Measurements from ENCODE around the gene BAX. TPM values are rescaled to one million over a fixed set of nuclear protein-coding genes. Genes with fewer than 3 reads are reported as not detected.

The BAX gene
- total and polyA plus RNA-seq, 9 of the 15 experiments (the other 6 are each of a cell fraction or from before 2014, with no cell fraction given), result 3.2 to 95.4 (median 44.5) TPM

DNA sequence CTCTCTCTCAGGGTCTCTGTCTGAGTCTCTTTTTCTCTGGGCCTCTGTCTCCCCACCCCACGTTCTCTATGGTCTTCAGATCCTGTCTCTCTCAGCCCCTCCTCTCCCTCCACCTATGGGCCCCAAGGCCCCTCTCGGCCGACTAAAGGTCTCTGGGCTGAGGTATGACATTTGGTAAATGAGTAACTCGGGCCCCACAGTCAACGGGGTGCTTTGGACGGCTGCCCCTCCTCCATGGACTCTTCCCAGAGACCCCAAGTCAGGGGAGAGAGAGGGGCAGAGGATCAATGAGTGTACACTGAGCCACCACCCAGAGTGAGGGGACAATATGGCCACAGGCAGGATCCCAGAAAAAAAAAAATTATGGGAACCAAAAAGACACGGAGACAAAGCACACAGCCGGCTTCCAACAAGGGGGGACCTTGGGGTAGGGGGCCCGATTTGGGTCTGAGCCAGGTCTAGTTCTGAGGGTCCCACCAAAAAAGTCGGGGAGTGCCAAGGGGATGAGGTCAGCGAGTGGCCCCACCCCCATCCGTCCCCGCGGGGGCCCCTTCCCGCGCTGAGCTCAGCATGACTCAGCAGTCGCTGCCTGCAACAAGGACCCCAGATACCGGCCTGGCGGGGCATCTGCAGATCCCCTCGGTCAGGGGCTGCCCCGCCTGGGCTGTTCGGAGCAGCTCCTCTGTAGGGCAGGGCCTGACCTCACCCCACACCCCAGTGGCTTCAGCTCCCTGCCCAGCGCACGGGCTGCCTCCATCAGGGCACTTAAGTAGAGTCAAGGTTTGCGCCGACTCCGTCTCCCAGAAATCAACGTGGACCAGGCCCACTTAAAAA is 8.9 kb downstream of the BAX start (continued):
- TF ChIP-seq, protein P1, sequence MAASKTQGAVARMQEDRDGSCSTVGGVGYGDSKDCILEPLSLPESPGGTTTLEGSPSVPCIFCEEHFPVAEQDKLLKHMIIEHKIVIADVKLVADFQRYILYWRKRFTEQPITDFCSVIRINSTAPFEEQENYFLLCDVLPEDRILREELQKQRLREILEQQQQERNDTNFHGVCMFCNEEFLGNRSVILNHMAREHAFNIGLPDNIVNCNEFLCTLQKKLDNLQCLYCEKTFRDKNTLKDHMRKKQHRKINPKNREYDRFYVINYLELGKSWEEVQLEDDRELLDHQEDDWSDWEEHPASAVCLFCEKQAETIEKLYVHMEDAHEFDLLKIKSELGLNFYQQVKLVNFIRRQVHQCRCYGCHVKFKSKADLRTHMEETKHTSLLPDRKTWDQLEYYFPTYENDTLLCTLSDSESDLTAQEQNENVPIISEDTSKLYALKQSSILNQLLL (CRISPR knock-in tag; IDR thresholded peaks at IDR 0.05; ENCODE audit: borderline replicate concordance), result no peak
- peak; percentile 95 for TF ChIP-seq POLR2G (IDR thresholded peaks at IDR 0.05; ENCODE audit: low read depth, low read length)
- TF ChIP-seq, protein P2, sequence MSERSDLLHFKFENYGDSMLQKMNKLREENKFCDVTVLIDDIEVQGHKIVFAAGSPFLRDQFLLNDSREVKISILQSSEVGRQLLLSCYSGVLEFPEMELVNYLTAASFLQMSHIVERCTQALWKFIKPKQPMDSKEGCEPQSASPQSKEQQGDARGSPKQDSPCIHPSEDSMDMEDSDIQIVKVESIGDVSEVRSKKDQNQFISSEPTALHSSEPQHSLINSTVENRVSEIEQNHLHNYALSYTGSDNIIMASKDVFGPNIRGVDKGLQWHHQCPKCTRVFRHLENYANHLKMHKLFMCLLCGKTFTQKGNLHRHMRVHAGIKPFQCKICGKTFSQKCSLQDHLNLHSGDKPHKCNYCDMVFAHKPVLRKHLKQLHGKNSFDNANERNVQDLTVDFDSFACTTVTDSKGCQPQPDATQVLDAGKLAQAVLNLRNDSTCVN (CRISPR knock-in tag; IDR thresholded peaks at IDR 0.05), result no peak
- peak; percentile 98 for TF ChIP-seq ATF7 (IDR thresholded peaks at IDR 0.05)
- peak; percentile 68; the same call in 1 of the 2 replicates for TF ChIP-seq PML (IDR thresholded peaks at IDR 0.05; ENCODE audit: low read length)
- TF ChIP-seq HDGF (IDR thresholded peaks at IDR 0.05), result no peak
- peak; percentile 83 for TF ChIP-seq NEUROD1 (IDR thresholded peaks at IDR 0.05; ENCODE audit: borderline replicate concordance, low read depth, low read length, partially characterized antibody)
- TF ChIP-seq ZNF121 (CRISPR knock-in tag; conservative IDR thresholded peaks at IDR 0.05), result no peak
- TF ChIP-seq, protein P3, sequence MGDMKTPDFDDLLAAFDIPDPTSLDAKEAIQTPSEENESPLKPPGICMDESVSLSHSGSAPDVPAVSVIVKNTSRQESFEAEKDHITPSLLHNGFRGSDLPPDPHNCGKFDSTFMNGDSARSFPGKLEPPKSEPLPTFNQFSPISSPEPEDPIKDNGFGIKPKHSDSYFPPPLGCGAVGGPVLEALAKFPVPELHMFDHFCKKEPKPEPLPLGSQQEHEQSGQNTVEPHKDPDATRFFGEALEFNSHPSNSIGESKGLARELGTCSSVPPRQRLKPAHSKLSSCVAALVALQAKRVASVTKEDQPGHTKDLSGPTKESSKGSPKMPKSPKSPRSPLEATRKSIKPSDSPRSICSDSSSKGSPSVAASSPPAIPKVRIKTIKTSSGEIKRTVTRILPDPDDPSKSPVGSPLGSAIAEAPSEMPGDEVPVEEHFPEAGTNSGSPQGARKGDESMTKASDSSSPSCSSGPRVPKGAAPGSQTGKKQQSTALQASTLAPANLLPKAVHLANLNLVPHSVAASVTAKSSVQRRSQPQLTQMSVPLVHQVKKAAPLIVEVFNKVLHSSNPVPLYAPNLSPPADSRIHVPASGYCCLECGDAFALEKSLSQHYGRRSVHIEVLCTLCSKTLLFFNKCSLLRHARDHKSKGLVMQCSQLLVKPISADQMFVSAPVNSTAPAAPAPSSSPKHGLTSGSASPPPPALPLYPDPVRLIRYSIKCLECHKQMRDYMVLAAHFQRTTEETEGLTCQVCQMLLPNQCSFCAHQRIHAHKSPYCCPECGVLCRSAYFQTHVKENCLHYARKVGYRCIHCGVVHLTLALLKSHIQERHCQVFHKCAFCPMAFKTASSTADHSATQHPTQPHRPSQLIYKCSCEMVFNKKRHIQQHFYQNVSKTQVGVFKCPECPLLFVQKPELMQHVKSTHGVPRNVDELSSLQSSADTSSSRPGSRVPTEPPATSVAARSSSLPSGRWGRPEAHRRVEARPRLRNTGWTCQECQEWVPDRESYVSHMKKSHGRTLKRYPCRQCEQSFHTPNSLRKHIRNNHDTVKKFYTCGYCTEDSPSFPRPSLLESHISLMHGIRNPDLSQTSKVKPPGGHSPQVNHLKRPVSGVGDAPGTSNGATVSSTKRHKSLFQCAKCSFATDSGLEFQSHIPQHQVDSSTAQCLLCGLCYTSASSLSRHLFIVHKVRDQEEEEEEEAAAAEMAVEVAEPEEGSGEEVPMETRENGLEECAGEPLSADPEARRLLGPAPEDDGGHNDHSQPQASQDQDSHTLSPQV (IDR thresholded peaks at IDR 0.05), result peak; percentile 95
- no peak for TF ChIP-seq ZNF24 (IDR thresholded peaks at IDR 0.05)
- TF ChIP-seq ZNF780A (CRISPR knock-in tag; IDR thresholded peaks at IDR 0.05), result no peak
- TF ChIP-seq SRSF9 (IDR thresholded peaks at IDR 0.05; ENCODE audit: borderline replicate concordance, low read depth, low read length), result no peak
- TF ChIP-seq ZNF253 (CRISPR knock-in tag; conservative IDR thresholded peaks at IDR 0.05), result no peak
- peak; percentile 89 for TF ChIP-seq DMBX1 (CRISPR knock-in tag; IDR thresholded peaks at IDR 0.05; ENCODE audit: borderline replicate concordance)
- peak; percentile 99 for TF ChIP-seq HMGN3 (IDR thresholded peaks at IDR 0.05; ENCODE audit: borderline replicate concordance, extremely low read depth, insufficient read length, low read depth, low read length)
- peak; percentile 81 for TF ChIP-seq L3MBTL2 (IDR thresholded peaks at IDR 0.05)
- TF ChIP-seq DACH1 (IDR thresholded peaks at IDR 0.05; ENCODE audit: partially characterized antibody), result no peak
- TF ChIP-seq PHB2 (IDR thresholded peaks at IDR 0.05; ENCODE audit: low read depth), result no peak
- TF ChIP-seq NONO (IDR thresholded peaks at IDR 0.05; ENCODE audit: low read depth in 2 of 2, low read length in 1 of 2), result peak in 1 of 2 experiments; percentile 89; a peak in 1 of 4 replicates
